ENCODE measurements around the gene SBF2.
"Not testable (repeated sequence)": the region's sequence is repeated elsewhere in the genome, so short reads cannot be mapped to it uniquely, and the experiment has no call there.

SBF2 gene

GRCh38 chr11:10109806-10110205, 184.2 kb downstream of the SBF2 start:
- no peak for DNase-seq

- DNase-seq = no peak
These were observed 184.9 kb downstream of the SBF2 start for GRCh38 chr11:10108915-10109680.

- DNase-seq = no peak
These were observed 186.5 kb downstream of the SBF2 start for GRCh38 chr11:10107497-10107896.

DNA sequence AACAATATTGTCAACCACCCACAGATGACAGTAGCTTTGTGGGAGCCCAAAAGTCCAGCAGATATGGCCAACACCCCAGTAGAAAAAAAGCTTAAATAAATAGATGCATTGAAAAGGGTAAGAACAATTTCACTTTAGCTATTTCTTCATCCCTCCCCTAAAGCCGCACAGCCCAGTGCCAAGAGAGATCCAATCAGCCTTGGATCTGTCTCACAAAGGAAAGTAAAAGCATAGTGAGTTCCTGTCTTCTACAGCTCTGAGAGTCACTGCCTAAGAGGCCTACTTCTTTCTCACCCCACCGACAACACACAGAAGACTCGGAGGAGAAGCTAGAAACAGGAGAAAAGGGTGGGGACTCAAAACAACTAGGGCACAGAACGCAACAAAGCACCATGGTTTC, 196.4 kb downstream of the SBF2 start:
- DNase-seq = no peak

DNA sequence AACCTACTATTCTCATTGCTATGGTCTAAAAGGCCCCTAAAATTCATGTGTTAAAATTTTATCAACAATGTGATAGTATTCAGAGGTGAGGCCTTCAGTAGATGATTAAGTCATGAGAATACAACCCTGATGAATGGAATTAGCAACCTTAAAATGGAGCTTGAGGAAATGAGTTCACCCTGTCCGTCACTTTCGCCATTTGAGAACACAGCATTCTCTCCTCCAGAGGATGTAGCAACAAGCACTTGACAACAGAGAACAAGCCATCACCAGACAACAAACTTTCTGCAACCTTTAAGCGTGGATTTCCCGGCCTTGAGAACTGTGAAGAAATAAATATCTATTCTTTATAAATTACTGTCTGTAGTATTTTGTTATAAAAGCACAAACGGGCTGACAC, 197.0 kb downstream of the SBF2 start:
- no peak for DNase-seq

- DNase-seq = no peak
These were observed 198.4 kb downstream of the SBF2 start for GRCh38 chr11:10095412-10096208.

- no peak for DNase-seq
These were observed 201.6 kb downstream of the SBF2 start for GRCh38 chr11:10092426-10092825.

DNA sequence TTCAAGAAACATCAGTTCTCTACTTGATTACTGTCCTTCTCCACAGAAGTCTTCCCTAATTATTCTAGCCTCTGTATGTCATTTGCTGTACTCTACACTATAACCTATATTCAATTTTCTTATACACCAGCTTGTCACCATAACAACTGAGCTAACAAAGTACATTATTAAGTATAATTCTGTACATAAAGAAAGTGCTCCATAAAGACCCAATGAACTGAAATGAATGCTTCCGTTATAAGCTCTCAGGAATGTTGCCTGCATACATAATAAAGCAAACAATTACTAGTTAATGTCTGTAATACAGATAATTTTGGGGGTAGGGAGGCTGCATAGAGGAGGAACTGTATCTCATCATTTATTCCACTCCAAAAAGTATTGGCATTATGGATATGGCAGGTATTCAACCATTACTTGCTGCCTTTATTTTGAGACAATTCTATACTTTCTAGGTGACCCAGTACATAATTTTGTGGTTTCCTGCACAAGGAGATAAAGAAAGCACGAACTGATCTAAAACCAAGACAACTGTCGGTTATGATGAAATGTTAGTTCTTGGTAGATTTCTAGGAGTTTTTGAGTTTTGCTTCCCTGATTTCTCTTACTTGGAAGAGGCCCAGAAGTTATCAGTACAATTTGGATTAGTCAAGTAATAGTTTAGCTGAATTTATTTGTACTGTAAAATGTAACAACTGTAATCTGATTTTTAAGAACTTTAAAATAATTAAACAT, 202.5 kb downstream of the SBF2 start:
- DNase-seq = no peak

- DNase-seq = not testable (repeated sequence)
These were observed 206.1 kb downstream of the SBF2 start for GRCh38 chr11:10087923-10088225.

DNA sequence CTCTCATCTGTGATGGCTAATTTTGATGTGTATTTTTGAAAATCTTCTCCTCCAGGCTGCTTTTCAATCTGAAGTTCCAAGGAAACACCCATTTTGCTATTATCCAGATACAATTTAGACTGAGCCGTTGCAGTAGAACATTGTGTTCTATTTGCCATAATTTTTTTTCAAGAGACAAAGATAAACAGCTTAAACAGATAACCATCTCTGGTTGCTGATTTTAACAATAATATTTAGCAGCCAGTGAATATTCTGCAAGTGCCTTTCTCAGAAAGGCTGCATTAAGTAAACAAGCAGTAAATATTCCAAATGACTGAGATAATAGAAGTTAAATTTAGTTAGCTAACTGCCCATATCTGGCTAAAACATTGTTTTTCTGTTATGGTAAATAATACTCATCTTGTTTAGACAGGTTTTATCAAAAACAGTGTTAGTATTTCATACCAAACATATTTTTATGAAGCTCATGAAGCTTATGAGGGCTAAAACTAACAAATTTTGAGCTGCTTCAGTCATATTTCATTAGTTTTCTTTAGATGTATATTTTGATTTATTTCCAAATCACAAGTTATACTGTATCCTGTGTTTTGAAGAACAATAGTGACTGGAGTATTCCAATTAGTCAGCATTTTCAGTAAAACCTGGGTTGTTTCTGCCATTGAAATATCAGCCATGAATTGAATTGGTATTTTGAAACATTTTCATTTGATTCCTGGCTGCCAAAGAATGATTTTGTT, 206.7 kb downstream of the SBF2 start:
- DNase-seq = no peak

GRCh38 chr11:10080138-10080537, 213.9 kb downstream of the SBF2 start:
- DNase-seq = no peak

GRCh38 chr11:10076458-10077141, 217.4 kb downstream of the SBF2 start:
- no peak for DNase-seq

- DNase-seq = no peak
These were observed 218.9 kb downstream of the SBF2 start for GRCh38 chr11:10075141-10075540.

DNA sequence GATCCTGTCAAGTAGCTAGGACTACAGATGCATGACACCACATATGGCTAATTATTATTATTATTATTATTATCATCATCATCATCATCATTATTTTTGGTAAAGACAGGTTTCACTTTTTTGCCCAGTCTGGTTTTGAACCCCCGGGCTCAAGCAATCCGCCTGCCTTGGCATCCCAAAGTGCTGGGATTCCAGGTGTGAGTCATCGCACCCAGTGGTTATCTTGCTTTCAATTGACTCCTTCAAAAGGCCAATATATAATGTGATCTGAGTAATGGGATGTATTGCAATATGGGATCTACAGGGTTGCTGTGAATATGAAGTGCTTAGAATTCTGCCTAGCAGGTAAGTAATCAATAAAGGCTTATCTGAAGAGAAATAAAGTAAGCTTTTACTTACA, 221.2 kb downstream of the SBF2 start:
- DNase-seq = no peak

- no peak for DNase-seq
These were observed 221.9 kb downstream of the SBF2 start for GRCh38 chr11:10072142-10072541.

GRCh38 chr11:10067629-10068300, 226.3 kb downstream of the SBF2 start:
- DNase-seq = no peak

GRCh38 chr11:10066441-10066840, 227.6 kb downstream of the SBF2 start:
- no peak for DNase-seq

DNA sequence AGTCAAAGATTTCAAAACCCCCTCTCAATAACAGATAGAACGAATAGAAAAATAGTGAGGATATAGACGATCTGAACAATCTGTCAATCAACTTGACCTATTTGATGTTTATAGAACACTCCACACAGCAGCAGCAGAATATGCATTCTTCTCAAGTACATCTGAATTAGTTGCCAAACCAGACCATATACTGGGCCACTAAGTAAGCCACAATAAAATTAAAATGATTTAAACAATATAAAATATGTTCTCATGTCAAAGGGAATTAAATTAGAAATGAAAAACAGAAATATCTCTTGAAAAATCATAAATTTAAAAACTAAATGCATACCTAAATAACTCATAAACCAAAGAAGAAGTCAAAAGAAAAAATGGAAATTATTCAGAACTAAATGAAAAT, 229.2 kb downstream of the SBF2 start:
- DNase-seq = no peak

DNA sequence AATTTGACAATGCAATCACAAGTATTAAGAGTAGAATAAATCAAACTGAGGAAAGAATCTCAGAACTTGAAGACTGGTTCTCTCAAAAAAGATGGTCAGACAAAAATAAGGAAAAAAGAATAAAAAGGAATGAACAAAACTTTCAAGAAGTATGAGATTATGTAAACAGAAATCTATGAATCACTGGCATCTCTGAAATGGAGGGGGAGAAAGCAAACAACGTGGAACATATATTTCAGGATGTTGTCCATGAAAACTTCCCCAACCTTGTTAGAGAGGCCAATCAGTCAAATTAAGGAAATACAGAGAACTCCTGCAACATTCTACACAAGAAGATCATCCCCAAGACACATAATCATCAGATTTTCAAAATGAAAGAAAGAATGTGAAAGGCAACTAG, 235.7 kb downstream of the SBF2 start:
- DNase-seq = no peak

DNA sequence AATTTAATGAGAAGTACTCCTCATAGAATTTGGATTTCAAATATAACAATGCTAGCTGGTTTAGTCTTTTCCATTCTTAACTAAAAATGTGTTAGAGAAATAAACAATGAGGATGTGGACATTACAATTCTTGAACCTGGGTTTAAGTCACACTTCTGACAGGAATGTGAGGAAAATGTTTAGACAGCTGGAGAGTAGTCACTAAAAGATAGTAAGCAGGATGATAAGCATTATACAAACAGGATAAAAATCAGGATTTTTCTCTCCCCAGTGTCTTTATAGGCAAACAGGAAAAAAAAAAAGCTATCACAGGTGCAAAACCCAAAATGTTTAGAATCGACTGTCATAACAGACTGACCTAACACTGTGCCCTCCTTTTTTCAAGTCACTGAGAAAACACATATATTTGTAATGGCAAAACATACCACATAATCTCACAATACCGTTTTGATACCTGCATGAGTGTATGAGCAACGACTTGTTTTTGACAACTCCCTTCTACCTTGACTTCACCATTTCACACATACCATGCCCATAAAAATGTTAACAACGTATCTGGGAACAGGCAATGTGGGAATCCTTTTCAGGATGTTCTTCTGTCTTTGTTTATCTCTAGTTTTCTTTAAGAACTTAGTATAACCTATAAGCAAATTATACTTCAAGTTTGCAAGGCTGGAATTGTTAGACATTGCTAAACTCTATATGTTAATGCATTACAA, 242.0 kb downstream of the SBF2 start:
- DNase-seq = no peak

- no peak for DNase-seq
These were observed 243.5 kb downstream of the SBF2 start for GRCh38 chr11:10050561-10050960.
